ENCODE measurements around the gene USHBP1.

USHBP1 gene

GRCh38 chr19:17213334-17213733 lies 51.2 kb downstream of the USHBP1 start:
- FAIRE-seq (no peak), DNase-seq (ENCODE audit: low spot score) (no peak)

- DNase-seq (ENCODE audit: low spot score) (no peak), FAIRE-seq (no peak)
These were observed 52.7 kb downstream of the USHBP1 start for GRCh38 chr19:17211547-17212446.

GRCh38 chr19:17210296-17210695 lies 54.2 kb downstream of the USHBP1 start:
- FAIRE-seq (no peak), DNase-seq (ENCODE audit: low spot score) (no peak)

GRCh38 chr19:17209126-17210036 lies 55.2 kb downstream of the USHBP1 start:
- DNase-seq (ENCODE audit: low spot score) (peak; percentile 41), FAIRE-seq (no peak)

DNA sequence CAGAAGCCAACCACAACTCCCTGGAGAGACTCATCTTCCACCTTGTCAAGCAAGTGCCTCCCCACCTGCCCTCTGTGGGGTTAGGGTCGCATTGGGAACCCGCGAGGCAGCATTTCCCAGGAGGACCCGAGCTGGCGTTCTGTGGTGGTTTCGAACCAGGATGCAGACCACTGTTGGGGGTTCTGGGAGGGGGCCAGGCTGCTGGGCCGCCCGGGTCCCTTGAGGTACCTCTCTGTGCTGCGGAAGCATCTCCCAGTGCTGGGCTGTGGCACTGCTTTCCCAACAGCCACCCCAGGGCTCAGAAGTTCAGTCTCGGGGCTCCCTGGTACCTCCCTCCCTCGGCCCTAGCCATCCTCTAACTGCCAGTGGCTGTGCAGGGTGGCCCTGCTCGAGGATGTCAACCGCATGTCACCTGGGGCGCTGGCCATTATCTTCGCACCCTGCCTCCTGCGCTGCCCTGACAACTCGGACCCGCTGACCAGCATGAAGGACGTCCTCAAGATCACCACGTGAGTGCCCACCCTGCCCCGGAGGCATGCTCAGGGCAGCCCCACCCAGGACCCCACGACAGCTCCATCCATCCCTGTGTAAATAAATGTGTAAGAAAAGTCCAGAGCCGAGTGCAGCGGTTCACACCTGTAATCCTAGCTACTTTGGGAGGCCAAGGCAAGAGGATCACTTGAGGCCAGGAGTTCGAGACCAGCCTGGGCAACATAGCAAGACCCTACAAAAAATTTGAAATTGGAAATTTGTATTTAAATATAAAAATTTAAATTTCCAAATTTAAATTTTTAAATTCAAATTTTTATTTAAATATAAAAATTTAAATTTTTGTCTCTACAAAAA lies 57.6 kb downstream of the USHBP1 start:
- DNase-seq (ENCODE audit: low spot score) (no peak), FAIRE-seq (no peak)

- DNase-seq (ENCODE audit: low spot score) = no peak
These were observed 59.1 kb downstream of the USHBP1 start for GRCh38 chr19:17205237-17206140.

DNA sequence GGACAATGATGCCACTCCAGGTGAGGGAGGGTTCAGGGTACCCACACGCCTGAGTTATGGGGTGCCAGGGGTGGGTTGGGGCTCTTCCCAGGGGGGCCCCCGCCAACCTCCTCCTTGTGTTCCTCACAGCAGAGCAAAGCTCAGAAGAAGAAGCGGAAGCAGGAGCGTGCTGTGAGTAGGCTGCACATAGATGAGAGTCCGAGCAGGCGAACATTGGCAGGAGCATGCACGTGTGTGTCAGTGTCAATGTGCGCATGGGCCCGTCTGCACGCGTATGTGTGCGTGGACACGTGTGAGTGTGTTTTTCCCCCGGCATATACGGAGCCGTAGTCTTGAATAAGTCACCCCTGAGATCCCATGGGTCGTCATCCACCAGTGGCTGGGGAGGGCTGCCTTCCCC lies 61.8 kb downstream of the USHBP1 start:
- no peak for FAIRE-seq
- no peak for DNase-seq (ENCODE audit: low spot score)

More at GRCh38 chr19:17205237-17206140, 59.1 kb downstream of the USHBP1 start:
- no peak for FAIRE-seq

GRCh38 chr19:17202249-17202648 lies 62.3 kb downstream of the USHBP1 start:
- no peak for DNase-seq (ENCODE audit: low spot score)
- FAIRE-seq = peak; percentile 59

- DNase-seq (ENCODE audit: low spot score) = no peak
- no peak for FAIRE-seq
These were observed 64.0 kb downstream of the USHBP1 start for GRCh38 chr19:17200408-17201079.

All from urothelium cell line (cell line).